Measurements from ENCODE around the gene WDFY2. TPM values are rescaled to one million over a fixed set of nuclear protein-coding genes. Genes with fewer than 3 reads are reported as not detected.

The WDFY2 gene
- total and polyA plus RNA-seq, 2 of the 8 experiments (the other 6 are each of a cell fraction or from before 2014, with no cell fraction given) = 13.9 to 29.0 TPM

GRCh38 chr13:51623473-51623872 lies 39.2 kb downstream of the WDFY2 start:
- no peak for DNase-seq (ENCODE audit: low read depth in 1 of 2, low spot score in 2 of 2)
- WGBS, 2 experiments (ENCODE audit: extremely low coverage in 1 of 2, insufficient coverage in 1 of 2, insufficient read length in 1 of 2, insufficient replicate concordance in 2 of 2, low coverage in 1 of 2, low lambda C conversion rate in 2 of 2, missing lambda C conversion rate in 1 of 2) = 90% methylated on average over 2 of the region's 2 CpGs; no CpG with 5 or more reads in 1 of the 2 experiments
- TF ChIP-seq EZH2 (IDR thresholded peaks at IDR 0.05; ENCODE audit: low read depth, low read length, severe bottlenecking) = no peak
- H2BK5ac ChIP-seq (ENCODE audit: low read depth, low read length) = no peak overlapping the region
- H3K36me3 ChIP-seq (ENCODE audit: control insufficient read depth in 2 of 4, insufficient read depth in 4 of 4, low read length in 3 of 4) = no peaks in the 10 kb centered on the region
- FAIRE-seq = no peak
- no peak overlapping the region for H2BK15ac ChIP-seq (ENCODE audit: low read length)
- H3K4ac ChIP-seq (replicated peaks; ENCODE audit: insufficient read length, low read depth, low read length) = no peak overlapping the region
- H2AK5ac ChIP-seq (ENCODE audit: low read depth, low read length) = no peak overlapping the region
- H3K56ac ChIP-seq (replicated peaks; ENCODE audit: insufficient read length, low read depth, low read length) = no peak overlapping the region
- no peak overlapping the region for H2BK120ac ChIP-seq (replicated peaks; ENCODE audit: low read depth, low read length)
- no peak overlapping the region for H3K14ac ChIP-seq (ENCODE audit: insufficient read length)
- no peak overlapping the region for H4K8ac ChIP-seq (ENCODE audit: extremely low read depth, insufficient read depth, low read length)
- no peaks in the 10 kb centered on the region for H3K23me2 ChIP-seq (ENCODE audit: low read depth, low read length)
- H2BK12ac ChIP-seq (ENCODE audit: low read depth, low read length) = no peak overlapping the region
- no peaks in the 10 kb centered on the region for H3K9me3 ChIP-seq (ENCODE audit: insufficient read depth in 2 of 2, low read depth in 1 of 2, low read length in 1 of 2)
- no peak overlapping the region for H4K91ac ChIP-seq (replicated peaks; ENCODE audit: insufficient read length, low read length)
- H2BK20ac ChIP-seq (ENCODE audit: low read length) = no peak overlapping the region
- ChIA-PET POLR2A (ENCODE audit: partially characterized antibody) (no interaction called here), CTCF (ENCODE audit: partially characterized antibody) (no interaction called here)
- H3K4me2 ChIP-seq (ENCODE audit: insufficient read depth in 1 of 2, low read depth in 2 of 2, low read length in 2 of 2) = no peak overlapping the region
- no peak overlapping the region for H3K4me3 ChIP-seq (ENCODE audit: extremely low read depth in 1 of 4, insufficient read depth in 2 of 4, low read depth in 3 of 4, low read length in 4 of 4)
- H3K9ac ChIP-seq (replicated peaks in 1 of 4; ENCODE audit: extremely low read depth in 1 of 4, low read depth in 3 of 4, low read length in 3 of 4) = no peak overlapping the region
- H3K79me2 ChIP-seq (ENCODE audit: control insufficient read depth in 1 of 2, insufficient read depth in 2 of 2, low read length in 2 of 2) = peaks cover 0 to 94% of the 10 kb centered on the region in 2 experiments
- no peak overlapping the region for H2AFZ ChIP-seq (ENCODE audit: low read length)
- no peak overlapping the region for H3K18ac ChIP-seq (ENCODE audit: extremely low read depth, low read length)
- H3K4me1 ChIP-seq (replicated peaks in 1 of 4; ENCODE audit: control insufficient read depth in 3 of 4, insufficient read depth in 4 of 4, low read length in 3 of 4) = peaks cover 0 to 18% (median 11%) of the 10 kb centered on the region in 4 experiments; a peak in 4 of 7 replicates
- H3K79me1 ChIP-seq (ENCODE audit: low read depth, low read length) = peaks cover 14% of the 10 kb centered on the region
- H3K27me3 ChIP-seq (replicated peaks in 1 of 4; ENCODE audit: control insufficient read depth in 3 of 4, extremely low read depth in 1 of 4, insufficient read depth in 3 of 4, low read length in 3 of 4) = no peaks in the 10 kb centered on the region
- H4K5ac ChIP-seq (ENCODE audit: insufficient read length, low read depth, low read length) = no peak overlapping the region
- H3K27ac ChIP-seq (ENCODE audit: low read depth, low read length) = no peak overlapping the region
- no peak overlapping the region for H3K23ac ChIP-seq (ENCODE audit: insufficient read length)
- H4K20me1 ChIP-seq (replicated peaks in 1 of 2; ENCODE audit: control insufficient read depth in 1 of 2, insufficient read depth in 2 of 2, low read length in 2 of 2) = peaks cover 0 to 9% of the 10 kb centered on the region in 2 experiments

Measured in H1 (cell line).